ENCODE measurements around the gene ELOVL5. TPM values are rescaled to one million over a fixed set of nuclear protein-coding genes. Genes with fewer than 3 reads are reported as not detected.

ELOVL5 gene
- polyA plus RNA-seq, 1 of the 3 experiments (the other 2 are of a cell fraction), result 31.9 TPM

GRCh38 chr6:53281518-53282215 is 67.1 kb downstream of the ELOVL5 start:
- H3K4me3 ChIP-seq (ENCODE audit: low read depth in 2 of 2, low read length in 1 of 2), result no peak overlapping the region
- no peaks in the 10 kb centered on the region for H3K9me2 ChIP-seq
- 98% methylated on average over 3 of the region's 3 CpGs for WGBS (ENCODE audit: low lambda C conversion rate)
- CTCF ChIA-PET, result interaction anchor here (0.6 to 1.9 kb wide), 2 partner anchors 12 to 916 kb away, joined by 3 to 8 read pairs; no protein-coding TSS in a partner anchor
- TF ChIP-seq, protein P1, sequence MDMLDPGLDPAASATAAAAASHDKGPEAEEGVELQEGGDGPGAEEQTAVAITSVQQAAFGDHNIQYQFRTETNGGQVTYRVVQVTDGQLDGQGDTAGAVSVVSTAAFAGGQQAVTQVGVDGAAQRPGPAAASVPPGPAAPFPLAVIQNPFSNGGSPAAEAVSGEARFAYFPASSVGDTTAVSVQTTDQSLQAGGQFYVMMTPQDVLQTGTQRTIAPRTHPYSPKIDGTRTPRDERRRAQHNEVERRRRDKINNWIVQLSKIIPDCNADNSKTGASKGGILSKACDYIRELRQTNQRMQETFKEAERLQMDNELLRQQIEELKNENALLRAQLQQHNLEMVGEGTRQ (IDR thresholded peaks at IDR 0.05; ENCODE audit: borderline replicate concordance, low read depth, low read length), result no peak
- TF ChIP-seq NRF1 (IDR thresholded peaks at IDR 0.05; ENCODE audit: low read depth, low read length) (no peak), YY1 (IDR thresholded peaks at IDR 0.05; ENCODE audit: low read depth) (no peak), FOSL2 (IDR thresholded peaks at IDR 0.05; ENCODE audit: borderline replicate concordance, low read depth) (no peak), TEAD4 (IDR thresholded peaks at IDR 0.05; ENCODE audit: borderline replicate concordance, insufficient read depth) (no peak), RFX5 (IDR thresholded peaks at IDR 0.05; ENCODE audit: low read length) (no peak), TCF12 (IDR thresholded peaks at IDR 0.05) (no peak), FOXM1 (IDR thresholded peaks at IDR 0.05; ENCODE audit: low read depth) (no peak), SIN3A (IDR thresholded peaks at IDR 0.05; ENCODE audit: borderline replicate concordance, low read depth, low read length) (no peak), TAF1 (IDR thresholded peaks at IDR 0.05; ENCODE audit: borderline replicate concordance, low read depth, low read length) (no peak), MAX (IDR thresholded peaks at IDR 0.05; ENCODE audit: low read depth) (no peak)
- TF ChIP-seq, protein P2, sequence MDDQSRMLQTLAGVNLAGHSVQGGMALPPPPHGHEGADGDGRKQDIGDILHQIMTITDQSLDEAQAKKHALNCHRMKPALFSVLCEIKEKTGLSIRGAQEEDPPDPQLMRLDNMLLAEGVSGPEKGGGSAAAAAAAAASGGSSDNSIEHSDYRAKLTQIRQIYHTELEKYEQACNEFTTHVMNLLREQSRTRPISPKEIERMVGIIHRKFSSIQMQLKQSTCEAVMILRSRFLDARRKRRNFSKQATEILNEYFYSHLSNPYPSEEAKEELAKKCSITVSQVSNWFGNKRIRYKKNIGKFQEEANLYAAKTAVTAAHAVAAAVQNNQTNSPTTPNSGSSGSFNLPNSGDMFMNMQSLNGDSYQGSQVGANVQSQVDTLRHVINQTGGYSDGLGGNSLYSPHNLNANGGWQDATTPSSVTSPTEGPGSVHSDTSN (IDR thresholded peaks at IDR 0.05), result no peak
- no peak for DNase-seq
- POLR2A ChIA-PET, result no interaction called here
- no peak overlapping the region for H3K9ac ChIP-seq
- no peak overlapping the region for H3K4me2 ChIP-seq
- peaks cover 9 to 19% of the 10 kb centered on the region in 2 experiments for H3K36me3 ChIP-seq (replicated peaks in 1 of 2; ENCODE audit: control insufficient read depth in 1 of 2, insufficient read depth in 2 of 2, low read length in 1 of 2)
- peaks cover 24% of the 10 kb centered on the region; the same call in 1 of the 2 replicates for H3K79me2 ChIP-seq (ENCODE audit: insufficient read depth)
- no peaks in the 10 kb centered on the region for H3K27me3 ChIP-seq (ENCODE audit: insufficient read depth)
- no peaks in the 10 kb centered on the region for H3F3A ChIP-seq (replicated peaks; ENCODE audit: insufficient read depth)
- H3K9me3 ChIP-seq, result no peaks in the 10 kb centered on the region
- no peak overlapping the region for H2AFZ ChIP-seq (ENCODE audit: low read depth)
- H4K20me1 ChIP-seq (ENCODE audit: insufficient read depth), result no peaks in the 10 kb centered on the region
- peak overlapping the region in 1 of 2 experiments; percentile 39; a peak in 1 of 4 replicates for H3K27ac ChIP-seq (ENCODE audit: low read depth in 2 of 2, low read length in 1 of 2)
- peaks cover 4 to 5% of the 10 kb centered on the region in 2 experiments; a peak in 3 of 4 replicates for H3K4me1 ChIP-seq (ENCODE audit: control insufficient read depth in 1 of 2, insufficient read depth in 2 of 2, low read depth in 1 of 2, low read length in 1 of 2)

DNA sequence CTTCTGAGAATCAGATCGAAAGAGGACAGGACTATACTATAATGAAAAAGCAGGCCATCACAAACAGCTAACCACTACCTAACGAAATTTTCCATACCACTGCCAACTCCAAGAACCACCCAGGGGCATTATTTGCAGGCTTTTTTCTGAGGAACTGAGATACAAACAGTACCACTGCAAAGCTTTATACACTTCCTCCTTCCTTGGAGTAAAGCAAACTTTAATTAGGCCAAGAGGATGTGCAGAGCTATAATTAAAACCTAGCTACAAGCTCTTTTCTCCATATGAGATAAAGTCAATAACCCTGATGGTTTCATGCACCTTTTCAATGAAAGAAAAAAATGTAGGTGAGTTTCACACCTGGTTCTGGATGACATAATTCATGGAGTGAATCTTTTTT is 68.5 kb downstream of the ELOVL5 start:
- H3K9ac ChIP-seq, result no peak overlapping the region
- H3K79me2 ChIP-seq (ENCODE audit: insufficient read depth), result peaks cover 24% of the 10 kb centered on the region; the same call in 1 of the 2 replicates
- no peaks in the 10 kb centered on the region for H3K9me3 ChIP-seq
- H3K27ac ChIP-seq (ENCODE audit: low read depth in 2 of 2, low read length in 1 of 2), result no peak overlapping the region
- ChIA-PET POLR2A (interaction anchor here (1.2 kb wide), 1 partner anchor 68 kb away, joined by 4 read pairs; no protein-coding TSS in a partner anchor), CTCF (interaction anchor here (0.7 to 1.9 kb wide), 3 partner anchors 13 to 16 kb away, joined by 4 to 8 read pairs (median 5); no protein-coding TSS in a partner anchor)
- no peaks in the 10 kb centered on the region for H3K27me3 ChIP-seq (ENCODE audit: insufficient read depth)
- no peaks in the 10 kb centered on the region for H3F3A ChIP-seq (replicated peaks; ENCODE audit: insufficient read depth)
- H3K9me2 ChIP-seq, result no peaks in the 10 kb centered on the region
- no peak for TF ChIP-seq MAX (IDR thresholded peaks at IDR 0.05; ENCODE audit: low read depth)
- no peak for TF ChIP-seq NFIC (IDR thresholded peaks at IDR 0.05; ENCODE audit: borderline replicate concordance)
- TF ChIP-seq, protein P2 (IDR thresholded peaks at IDR 0.05), result no peak
- no peak for TF ChIP-seq YY1 (IDR thresholded peaks at IDR 0.05; ENCODE audit: low read depth)
- no peak for TF ChIP-seq SMC3 (IDR thresholded peaks at IDR 0.05; ENCODE audit: low read depth, low read length)
- TF ChIP-seq TAF1 (IDR thresholded peaks at IDR 0.05; ENCODE audit: borderline replicate concordance, low read depth, low read length), result no peak
- no peak for TF ChIP-seq MXI1 (IDR thresholded peaks at IDR 0.05; ENCODE audit: low read depth, low read length)
- TF ChIP-seq, protein P1 (IDR thresholded peaks at IDR 0.05; ENCODE audit: borderline replicate concordance, low read depth, low read length), result no peak
- peaks cover 4 to 5% of the 10 kb centered on the region in 2 experiments; a peak in 3 of 4 replicates for H3K4me1 ChIP-seq (ENCODE audit: control insufficient read depth in 1 of 2, insufficient read depth in 2 of 2, low read depth in 1 of 2, low read length in 1 of 2)
- H3K4me2 ChIP-seq, result no peak overlapping the region
- no peaks in the 10 kb centered on the region for H4K20me1 ChIP-seq (ENCODE audit: insufficient read depth)
- no peak overlapping the region for H2AFZ ChIP-seq (ENCODE audit: low read depth)
- no peak overlapping the region for H3K4me3 ChIP-seq (ENCODE audit: low read depth in 2 of 2, low read length in 1 of 2)
- WGBS (ENCODE audit: low lambda C conversion rate), result 94% methylated on average over 2 of the region's 2 CpGs
- no peak for DNase-seq
- peaks cover 3 to 32% of the 10 kb centered on the region in 2 experiments for H3K36me3 ChIP-seq (replicated peaks in 1 of 2; ENCODE audit: control insufficient read depth in 1 of 2, insufficient read depth in 2 of 2, low read length in 1 of 2)

Measured in SK-N-SH (cell line).